Muscle of leg (tissue), 11 donors: Measurements from ENCODE around the gene GATA1. TPM values are rescaled to one million over a fixed set of nuclear protein-coding genes. Genes with fewer than 3 reads are reported as not detected.

Source experiments
- DNase-seq: peaks from one replicate; pipeline ENCODE4 v3.0.0; 2013
- H3K27ac ChIP-seq: one replicate; pipeline ENCODE4 v1.5.1; 2013; ENCODE audit warnings: mild to moderate bottlenecking, low read length, control low read depth
- H3K27me3 ChIP-seq: one replicate; pipeline ENCODE4 v1.6.1; 2013; ENCODE audit warnings: low read length; ENCODE audit not compliant: control insufficient read depth, insufficient read depth
- H3K36me3 ChIP-seq: one replicate; pipeline ENCODE4 v1.6.1; 2013; ENCODE audit warnings: low read length; ENCODE audit not compliant: control insufficient read depth, insufficient read depth
- H3K4me1 ChIP-seq: one replicate; pipeline ENCODE4 v1.6.1; 2013; ENCODE audit warnings: low read length; ENCODE audit not compliant: control insufficient read depth, insufficient read depth
- H3K4me3 ChIP-seq: one replicate; pipeline ENCODE4 v1.5.1; 2013; ENCODE audit warnings: low read length, control low read depth
- H3K9me3 ChIP-seq: replicated peaks from 2 replicates; pipeline ENCODE4 v1.6.1; 2013; ENCODE audit warnings: low read depth, low read length; ENCODE audit not compliant: control insufficient read depth
- WGBS: methylation state at CpG from one replicate; pipeline ENCODE4 v1.1.5; 2013; ENCODE audit warnings: missing lambda C conversion rate; ENCODE audit not compliant: insufficient coverage; 5-methylcytosine and 5-hydroxymethylcytosine counted together
- polyA plus RNA-seq, 8 donors: library from polyadenylated mRNA; unstranded; fragments of 120-200 nt; gene quantifications; one replicate each; pipeline versions ENCODE4 v1.2.1 to v1.2.3, GENCODE V29; 2013; ENCODE audit warnings: inconsistent platforms in 1 of 8, low replicate concordance in 1 of 8; ENCODE audit not compliant: insufficient read length in 8 of 8, insufficient read depth in 1 of 8
- total RNA-seq: library from RNA; stranded (reverse); fragments of 120-200 nt; gene quantifications from one replicate; pipeline ENCODE4 v1.2.4, GENCODE V29; 2013

GATA1 gene
- total and polyA plus RNA-seq, 9 donors, result 0.22 to 0.98 (median 0.57) TPM

- H3K4me1 ChIP-seq, result no peaks in the 10 kb centered on the region
- 60% methylated on average over 8 of the region's 8 CpGs for whole genome bisulfite sequencing
These were observed 32.6 kb upstream of the GATA1 start for GRCh38 chrX:48753708-48754228.

DNA sequence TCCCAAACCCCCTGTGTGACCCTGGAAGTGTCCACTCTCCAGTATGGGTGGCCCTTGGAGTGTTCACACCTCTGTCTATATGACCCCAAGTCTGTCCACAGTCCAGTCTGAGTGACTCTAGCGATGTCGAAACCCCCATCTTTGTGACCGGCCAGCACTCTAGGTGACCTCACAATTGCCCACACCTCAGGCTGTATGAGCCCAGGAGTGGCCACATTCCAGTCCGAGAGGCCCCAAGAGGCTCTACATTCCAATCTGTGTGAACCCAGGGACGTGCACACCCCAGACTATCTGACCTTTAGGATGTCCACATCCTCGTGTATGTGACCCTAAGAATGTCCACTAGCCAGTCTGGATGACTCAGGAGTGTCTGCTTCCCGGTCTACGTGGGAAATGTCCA, 32.2 kb upstream of the GATA1 start:
- no peak for DNase-seq
- Histone ChIP-seq H3K4me1 (no peaks in the 10 kb centered on the region), H3K36me3 (no peaks in the 10 kb centered on the region), H3K27me3 (no peaks in the 10 kb centered on the region), H3K4me3 (no peak overlapping the region), H3K9me3 (no peaks in the 10 kb centered on the region), H3K27ac (no peak overlapping the region)
- WGBS, result 73% methylated on average over 8 of the region's 8 CpGs

More at GRCh38 chrX:48753708-48754228, 32.6 kb upstream of the GATA1 start:
- Histone ChIP-seq H3K36me3 (no peaks in the 10 kb centered on the region), H3K27ac (no peak overlapping the region), H3K4me3 (no peak overlapping the region), H3K27me3 (no peaks in the 10 kb centered on the region), H3K9me3 (no peaks in the 10 kb centered on the region)
- DNase-seq, result no peak

DNA sequence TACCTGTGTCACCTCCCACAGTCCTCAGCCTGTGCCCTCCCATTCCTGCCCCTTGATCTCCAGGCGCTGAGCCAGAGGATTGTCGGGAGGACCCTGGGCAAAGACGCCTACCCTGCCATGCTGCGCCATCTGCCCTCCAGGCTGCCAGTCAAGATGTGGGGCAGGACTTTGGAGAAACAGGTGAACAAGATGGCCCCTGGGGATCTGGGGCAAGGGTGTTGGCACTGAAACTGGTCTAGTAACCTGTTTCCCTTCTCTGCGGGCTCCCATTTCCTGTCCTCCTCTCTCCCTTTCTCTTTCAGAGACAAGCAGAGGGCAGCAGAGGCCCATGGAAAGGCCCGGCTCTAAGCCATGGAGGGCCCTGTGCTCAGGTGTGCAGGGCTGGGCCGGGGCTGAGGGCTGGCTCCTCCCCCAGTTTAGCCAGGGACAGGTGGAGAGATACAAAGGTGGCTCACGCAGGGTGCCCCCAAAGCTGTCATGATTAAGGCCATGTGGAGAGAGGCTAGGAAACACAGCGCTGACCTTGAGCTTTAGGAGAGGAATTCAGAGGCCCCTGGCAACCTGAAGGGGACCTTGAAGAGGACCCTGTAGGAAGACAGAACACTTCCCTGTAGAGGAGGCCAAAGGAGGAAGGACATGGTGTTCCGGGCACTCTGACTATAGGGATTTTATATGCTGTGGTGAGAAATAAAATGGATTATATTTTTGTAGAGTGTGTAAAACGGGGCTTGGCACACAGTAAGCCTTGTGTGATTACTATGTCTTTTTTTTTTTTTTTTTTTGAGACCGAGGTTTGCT, 24.5 kb upstream of the GATA1 start, which contains the start of gene GLOD5:
GLOD5 (plus strand) TSS at position 74 of the 798 bp plus-strand sequence; CDS start at position 118, 44 bp downstream.
- no peak for DNase-seq
- Histone ChIP-seq H3K4me3 (no peak within 1 kb of the TSS), H3K27me3 (peaks cover 2% of the 10 kb centered on the region), H3K9me3 (no peaks in the 10 kb centered on the region), H3K4me1 (no peaks in the 10 kb centered on the region), H3K36me3 (no peaks in the 10 kb centered on the region), H3K27ac (no peak within 1 kb of the TSS)
- 58% methylated on average over 5 of the region's 12 CpGs for WGBS

- H3K9me3 ChIP-seq, result no peaks in the 10 kb centered on the region
- H3K27me3 ChIP-seq, result peaks cover 2% of the 10 kb centered on the region
- DNase-seq, result no peak
- no peak overlapping the region for H3K27ac ChIP-seq
- H3K4me3 ChIP-seq, result no peak overlapping the region
- WGBS, result 50% methylated on average over 1 of the region's 6 CpGs
- no peaks in the 10 kb centered on the region for H3K4me1 ChIP-seq
- no peaks in the 10 kb centered on the region for H3K36me3 ChIP-seq
These were observed 17.2 kb upstream of the GATA1 start for GRCh38 chrX:48769230-48769629.

DNA sequence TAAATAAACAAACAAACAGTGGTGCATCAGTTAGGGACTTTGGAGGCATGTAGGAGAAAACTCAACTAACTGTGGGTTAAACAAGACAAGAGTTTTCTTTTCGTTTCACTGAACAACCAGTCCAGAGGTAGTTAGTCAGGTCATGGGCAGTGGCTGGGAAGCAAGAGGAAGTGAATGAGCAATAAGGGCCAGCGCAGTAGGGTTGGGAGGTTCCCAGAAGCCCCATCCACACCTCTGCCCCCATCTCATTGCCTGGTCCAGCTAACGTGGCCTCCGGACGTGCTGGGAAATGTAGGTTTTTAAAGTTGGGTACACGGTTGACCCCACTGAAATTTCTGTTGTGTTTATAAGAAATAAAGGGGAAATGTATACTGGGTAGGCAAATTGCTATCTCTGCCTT, 16.1 kb upstream of the GATA1 start:
- Histone ChIP-seq H3K36me3 (no peaks in the 10 kb centered on the region), H3K4me1 (no peaks in the 10 kb centered on the region), H3K9me3 (no peaks in the 10 kb centered on the region), H3K27ac (no peak overlapping the region), H3K27me3 (peaks cover 2% of the 10 kb centered on the region), H3K4me3 (no peak overlapping the region)
- DNase-seq, result no peak
- 68% methylated on average over 3 of the region's 6 CpGs for WGBS

GRCh38 chrX:48772602-48773001, 13.8 kb upstream of the GATA1 start:
- H3K36me3 ChIP-seq, result no peaks in the 10 kb centered on the region
- no peak overlapping the region for H3K4me3 ChIP-seq
- DNase-seq, result no peak
- no peaks in the 10 kb centered on the region for H3K4me1 ChIP-seq
- WGBS, result 93% methylated on average over 3 of the region's 6 CpGs
- H3K9me3 ChIP-seq, result no peaks in the 10 kb centered on the region
- H3K27ac ChIP-seq, result no peak overlapping the region
- H3K27me3 ChIP-seq, result peaks cover 2% of the 10 kb centered on the region

DNA sequence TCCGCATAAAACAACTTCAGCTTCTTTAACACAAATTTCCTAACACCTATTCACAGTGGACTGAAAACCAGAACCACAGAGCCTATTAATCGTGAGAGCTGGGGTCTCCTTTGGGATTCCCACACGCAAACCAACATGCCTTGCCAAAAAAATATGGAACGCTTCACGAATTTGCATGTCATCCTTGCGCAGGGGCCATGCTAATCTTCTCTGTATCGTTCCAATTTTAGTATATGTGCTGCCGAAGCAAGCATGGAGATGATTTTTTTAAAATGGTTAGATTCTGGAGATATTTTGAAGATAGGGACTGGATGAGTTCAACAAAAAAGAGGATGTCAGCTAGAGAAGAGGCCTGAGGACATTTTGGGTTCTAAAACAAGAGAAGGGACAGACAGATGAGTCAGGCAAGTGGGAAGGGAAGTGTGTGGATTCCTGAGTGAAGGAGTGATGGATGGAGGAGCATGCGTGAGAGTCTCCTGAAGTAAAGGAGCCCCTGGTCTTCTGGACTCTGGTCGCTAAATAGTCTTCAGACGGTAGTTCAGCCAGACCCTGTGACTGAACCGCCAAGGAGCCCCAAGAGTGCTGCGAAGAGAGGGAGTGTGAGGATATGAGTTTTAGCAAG, 9.5 kb upstream of the GATA1 start:
- 54% methylated on average over 10 of the region's 13 CpGs for WGBS

DNA sequence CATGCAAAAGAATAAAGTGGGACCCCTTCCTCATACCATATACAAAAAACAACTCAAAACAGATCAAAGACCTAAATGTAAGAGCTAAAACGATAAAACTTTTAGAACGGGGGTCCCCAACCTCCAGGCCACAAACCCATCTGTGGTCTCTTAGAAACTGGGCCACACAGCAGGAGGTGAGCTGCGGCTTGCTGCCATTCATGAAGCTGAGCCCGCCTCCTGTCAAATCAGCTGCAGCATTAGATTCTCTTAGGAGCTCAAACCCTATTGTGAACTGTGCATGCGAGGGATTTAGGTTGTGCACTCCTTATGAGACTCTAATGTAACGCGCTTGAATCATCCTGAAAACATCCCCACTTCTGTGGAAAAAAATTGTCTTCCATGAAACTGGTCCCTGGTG, 7.0 kb upstream of the GATA1 start:
- DNase-seq, result no peak
- Histone ChIP-seq H3K4me1 (no peaks in the 10 kb centered on the region), H3K27me3 (no peaks in the 10 kb centered on the region), H3K4me3 (no peak overlapping the region), H3K9me3 (no peaks in the 10 kb centered on the region), H3K36me3 (no peaks in the 10 kb centered on the region), H3K27ac (no peak overlapping the region)
- WGBS, result 85% methylated on average over 4 of the region's 7 CpGs

More for the DNA sequence above, 9.5 kb upstream of the GATA1 start:
- Histone ChIP-seq H3K27ac (no peak overlapping the region), H3K27me3 (peaks cover under 1% of the 10 kb centered on the region), H3K4me1 (no peaks in the 10 kb centered on the region), H3K4me3 (no peak overlapping the region), H3K36me3 (no peaks in the 10 kb centered on the region), H3K9me3 (no peaks in the 10 kb centered on the region)
- DNase-seq, result no peak

GRCh38 chrX:48781705-48782104, 4.7 kb upstream of the GATA1 start:
- H3K27ac ChIP-seq, result no peak overlapping the region
- no CpG with 5 or more reads among the region's 6 CpGs for WGBS
- H3K4me3 ChIP-seq, result no peak overlapping the region
- DNase-seq, result no peak
- no peaks in the 10 kb centered on the region for H3K36me3 ChIP-seq
- no peaks in the 10 kb centered on the region for H3K9me3 ChIP-seq
- no peaks in the 10 kb centered on the region for H3K4me1 ChIP-seq
- H3K27me3 ChIP-seq, result no peaks in the 10 kb centered on the region

- Histone ChIP-seq H3K27me3 (peaks cover 3% of the 10 kb centered on the region), H3K27ac (no peak overlapping the region), H3K4me3 (no peak overlapping the region), H3K9me3 (no peaks in the 10 kb centered on the region), H3K36me3 (no peaks in the 10 kb centered on the region), H3K4me1 (no peaks in the 10 kb centered on the region)
- no CpG with 5 or more reads among the region's 2 CpGs for WGBS
- DNase-seq, result no peak
These were observed 4.2 kb upstream of the GATA1 start for GRCh38 chrX:48782216-48782615.
